GM19239 (cell line): ENCODE measurements around the gene STAB1.

Source experiments
- DNase-seq: peaks from one replicate; pipeline ENCODE4 v3.0.0; 2011; ENCODE audit warnings: low spot score; ENCODE audit not compliant: insufficient read length
- FAIRE-seq: peaks from 2 replicates; lab custom pipeline; 2011; peaks lifted over from hg19 to GRCh38; lab: Jason Lieb, UNC

The STAB1 gene

GRCh38 chr3:52501046-52501445 is 5.9 kb downstream of the STAB1 start:
- DNase-seq, result no peak
- FAIRE-seq, result no peak

GRCh38 chr3:52502001-52502400 is 6.9 kb downstream of the STAB1 start:
- no peak for DNase-seq
- no peak for FAIRE-seq

GRCh38 chr3:52502808-52503350 is 7.7 kb downstream of the STAB1 start:
- DNase-seq (no peak), FAIRE-seq (no peak)

- FAIRE-seq (no peak), DNase-seq (no peak)
Observed at GRCh38 chr3:52503788-52504424, 8.8 kb downstream of the STAB1 start.

- FAIRE-seq, result no peak
Observed at GRCh38 chr3:52504977-52505376, 9.8 kb downstream of the STAB1 start.

GRCh38 chr3:52506266-52506966 is 11.3 kb downstream of the STAB1 start:
- FAIRE-seq (no peak), DNase-seq (no peak)

More at GRCh38 chr3:52504977-52505376, 9.8 kb downstream of the STAB1 start:
- no peak for DNase-seq

- no peak for FAIRE-seq
Observed at GRCh38 chr3:52507359-52507758, 12.2 kb downstream of the STAB1 start.

GRCh38 chr3:52509753-52510328 is 14.7 kb downstream of the STAB1 start:
- FAIRE-seq (no peak), DNase-seq (no peak)

More at GRCh38 chr3:52507359-52507758, 12.2 kb downstream of the STAB1 start:
- DNase-seq, result no peak

- DNase-seq (no peak), FAIRE-seq (no peak)
Observed at GRCh38 chr3:52511509-52511908, 16.4 kb downstream of the STAB1 start.

GRCh38 chr3:52512105-52512504 is 17.0 kb downstream of the STAB1 start:
- FAIRE-seq (no peak), DNase-seq (no peak)

- DNase-seq, result no peak
- FAIRE-seq, result no peak
Observed at GRCh38 chr3:52512727-52513126, 17.6 kb downstream of the STAB1 start.

- FAIRE-seq (no peak), DNase-seq (no peak)
Observed at GRCh38 chr3:52513281-52513680, 18.1 kb downstream of the STAB1 start.

- FAIRE-seq, result no peak
- no peak for DNase-seq
Observed at GRCh38 chr3:52514576-52514975, 19.4 kb downstream of the STAB1 start.

- FAIRE-seq, result no peak
Observed at GRCh38 chr3:52515192-52515591, 20.1 kb downstream of the STAB1 start.

GRCh38 chr3:52516509-52517195 is 21.5 kb downstream of the STAB1 start:
- DNase-seq, result no peak
- FAIRE-seq, result no peak

More at GRCh38 chr3:52515192-52515591, 20.1 kb downstream of the STAB1 start:
- DNase-seq, result no peak

GRCh38 chr3:52517796-52518722 is 22.9 kb downstream of the STAB1 start:
- DNase-seq, result no peak
- no peak for FAIRE-seq

- no peak for DNase-seq
- no peak for FAIRE-seq
Observed at GRCh38 chr3:52518723-52519444, 23.7 kb downstream of the STAB1 start.

GRCh38 chr3:52519445-52520140 is 24.5 kb downstream of the STAB1 start:
- no peak for DNase-seq
- FAIRE-seq, result no peak
